SH-SY5Y (cell line): ENCODE measurements around the gene SEC61A1.

Source experiments
- GATA2 ChIP-seq: IDR thresholded peaks from 2 replicates; pipeline ENCODE4 v1.6.1; 2011; ENCODE audit warnings: mild to moderate bottlenecking, low read depth, low read length
- GATA3 ChIP-seq: IDR thresholded peaks from 2 replicates; pipeline ENCODE4 v1.6.1; 2011; ENCODE audit warnings: low read depth, mild to moderate bottlenecking, low read length, moderate library complexity

- TF ChIP-seq GATA2 (no peak), GATA3 (no peak)
Measured at GRCh38 chr3:128051837-128052594, at the start of gene SEC61A1.
